Fibroblast of upper back skin (primary cell): Measurements from ENCODE around the gene RARB.

ENCODE experiments used
- DNase-seq: peaks from one replicate; pipeline ENCODE4 v3.0.0-alpha.2; 2013

RARB gene

GRCh38 chr3:25427942-25428788, at the start of gene RARB:
RARB (plus strand) TSS chr3:25428263; CDS start chr3:25428732, 469 bp downstream.
- DNase-seq = peak; percentile 96

DNA sequence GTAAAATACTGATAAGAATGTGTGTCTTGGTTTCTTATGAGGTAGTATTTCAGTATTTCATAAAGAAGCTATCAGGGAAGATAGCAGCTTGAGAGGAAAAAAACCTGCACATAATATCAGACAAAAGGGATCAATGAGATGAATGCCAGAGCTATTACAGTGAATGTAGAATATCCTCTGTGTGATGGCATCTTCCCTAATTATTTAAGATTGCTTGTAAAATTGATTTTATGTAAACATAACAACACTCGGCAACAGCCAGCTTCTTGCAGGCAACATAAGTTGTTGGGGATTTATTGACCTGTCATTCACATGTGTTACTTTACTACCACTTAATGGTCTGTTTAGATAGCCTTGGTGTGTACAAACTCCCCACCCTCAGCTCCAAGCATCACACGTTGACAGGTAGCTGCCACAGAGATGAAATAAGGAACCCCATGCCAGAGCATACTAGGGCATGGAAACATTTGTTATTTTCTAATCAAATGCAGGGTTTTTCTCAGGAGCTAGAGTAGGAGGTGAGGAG, 49.2 kb upstream of the RARB start:
- no peak for DNase-seq

GRCh38 chr3:25380222-25380739, 47.8 kb upstream of the RARB start:
- no peak for DNase-seq

DNA sequence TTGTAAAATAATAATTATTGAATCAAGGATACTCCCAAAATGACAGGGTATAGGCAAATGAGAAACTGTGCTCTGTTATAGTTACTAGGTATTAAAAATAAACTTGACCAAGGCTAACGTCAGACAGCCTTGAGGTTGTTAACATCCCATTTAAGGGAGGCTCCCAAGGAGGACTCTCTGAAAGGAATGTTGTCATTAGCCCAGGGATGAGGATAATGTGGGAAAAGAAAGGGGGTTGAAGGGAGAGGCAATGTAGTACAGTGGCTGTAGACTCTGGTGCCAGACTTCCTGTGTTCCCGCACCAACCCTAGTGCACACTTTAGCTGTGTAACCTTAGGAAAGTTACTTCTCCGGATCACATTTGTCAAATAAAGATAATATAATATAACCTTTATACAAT, 47.0 kb upstream of the RARB start:
- no peak for DNase-seq

DNA sequence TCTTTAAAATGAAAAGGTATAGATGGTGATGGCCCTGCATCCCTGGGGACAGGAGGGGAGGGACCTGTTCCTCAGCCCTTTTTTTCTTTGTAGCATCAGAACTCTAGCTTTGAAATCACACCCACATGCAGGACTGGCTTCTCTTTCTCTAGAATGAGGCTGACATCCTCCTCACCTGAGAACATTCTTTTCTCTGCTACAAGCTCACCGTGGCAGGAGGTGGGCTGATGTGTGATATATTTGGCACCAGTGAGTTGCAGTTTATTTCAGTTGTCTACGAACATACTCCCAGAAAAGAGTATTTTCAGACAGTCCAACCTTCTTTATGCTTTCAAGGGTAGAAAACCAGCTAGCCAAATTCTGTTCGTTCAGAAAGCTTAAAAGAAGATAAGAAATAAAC, 43.6 kb upstream of the RARB start:
- DNase-seq = no peak

- no peak for DNase-seq
Observed at GRCh38 chr3:25385807-25386460, 42.1 kb upstream of the RARB start.

- peak; percentile 30 for DNase-seq
Observed at GRCh38 chr3:25386686-25387255, 41.3 kb upstream of the RARB start.

- DNase-seq = no peak
Observed at GRCh38 chr3:25390605-25391004, 37.5 kb upstream of the RARB start.

DNA sequence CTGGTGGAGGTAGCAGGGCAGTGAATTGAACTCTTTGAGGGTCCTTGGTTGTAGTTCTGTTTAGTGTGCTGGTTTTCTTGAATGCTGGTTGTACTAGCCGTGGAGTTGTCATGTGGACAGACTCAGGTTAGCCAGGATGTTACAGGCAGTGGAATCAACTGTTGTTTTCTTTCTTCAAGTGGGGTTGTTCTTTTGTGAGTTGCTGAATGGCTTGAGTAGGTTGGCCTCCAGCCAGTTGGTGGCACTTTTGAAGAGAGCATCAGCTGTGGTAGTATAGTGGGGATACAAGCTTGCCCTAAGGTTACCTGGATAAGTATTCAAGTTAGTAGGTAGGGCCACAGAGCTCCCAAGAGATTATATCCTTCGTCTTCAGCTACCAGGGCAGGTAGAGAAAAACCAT, 31.8 kb upstream of the RARB start:
- no peak for DNase-seq

GRCh38 chr3:25396686-25397085, 31.4 kb upstream of the RARB start:
- no peak for DNase-seq

DNA sequence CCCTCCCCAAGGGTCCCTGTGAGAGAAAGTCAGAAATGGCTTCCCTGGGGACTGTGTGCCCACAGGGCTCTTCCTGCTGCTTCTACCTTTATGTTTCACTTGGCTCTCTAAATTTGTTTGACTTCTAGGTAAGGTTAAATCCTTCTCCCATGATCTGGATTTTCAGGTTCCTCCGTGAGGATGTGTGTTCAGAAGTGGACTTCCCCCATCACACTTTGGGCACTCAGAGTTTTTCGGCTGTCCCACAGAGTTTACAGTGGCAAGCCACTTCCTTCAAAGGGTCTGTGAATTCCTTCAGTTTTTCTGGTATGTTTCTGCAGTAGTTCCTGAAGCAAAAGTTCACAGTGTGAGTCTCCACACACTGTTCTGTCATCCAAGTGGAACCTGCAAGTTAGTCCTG, 30.9 kb upstream of the RARB start:
- no peak for DNase-seq

GRCh38 chr3:25400587-25400986, 27.5 kb upstream of the RARB start:
- no peak for DNase-seq

- no peak for DNase-seq
Observed at GRCh38 chr3:25403968-25404367, 24.1 kb upstream of the RARB start.

GRCh38 chr3:25404569-25404968, 23.5 kb upstream of the RARB start:
- DNase-seq = no peak

- DNase-seq = peak; percentile 22
Observed at GRCh38 chr3:25405335-25405734, 22.7 kb upstream of the RARB start.

DNA sequence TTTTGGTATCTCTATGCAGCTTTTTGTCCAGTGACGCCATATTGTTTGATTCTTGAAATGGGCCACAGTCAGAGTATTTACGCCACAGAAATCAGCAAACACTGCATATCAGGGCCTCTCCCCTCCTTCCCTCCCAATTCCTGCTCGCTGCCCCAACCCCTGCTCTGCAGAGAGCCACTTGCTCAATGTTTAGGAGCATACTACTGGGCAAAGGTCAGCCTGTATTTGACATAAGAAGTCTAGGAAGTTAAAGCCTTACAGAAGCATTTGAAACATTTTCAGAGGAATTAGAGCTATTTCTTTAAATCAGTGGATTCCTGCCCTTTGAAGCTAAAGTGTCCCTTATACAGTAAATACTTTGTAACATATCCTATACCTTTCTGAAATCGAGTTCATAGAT, 17.4 kb upstream of the RARB start:
- DNase-seq = no peak

- DNase-seq = peak; percentile 38
Observed at GRCh38 chr3:25412269-25412668, 15.8 kb upstream of the RARB start.

GRCh38 chr3:25416176-25416575, 11.9 kb upstream of the RARB start:
- DNase-seq = no peak

- no peak for DNase-seq
Observed at GRCh38 chr3:25418596-25418995, 9.5 kb upstream of the RARB start.

DNA sequence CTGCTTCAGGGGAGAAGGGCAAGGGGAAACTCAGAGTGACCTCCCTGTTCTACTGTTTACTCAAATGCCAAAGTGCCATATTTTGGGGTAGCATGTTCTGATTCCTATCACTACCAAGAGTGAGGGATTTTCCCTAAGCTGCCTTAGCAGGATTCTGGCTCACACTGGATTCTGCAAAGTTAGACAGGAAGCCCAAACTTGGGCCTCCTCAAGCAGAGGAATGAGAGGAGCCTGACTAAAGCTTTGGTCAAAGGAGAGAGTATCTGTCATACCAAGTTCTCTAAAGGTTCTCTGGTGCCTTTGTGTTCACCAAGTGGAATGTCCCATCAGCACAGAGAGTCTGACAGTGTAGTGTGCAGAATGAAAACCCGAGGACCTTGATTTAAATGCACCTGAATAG, 8.8 kb upstream of the RARB start:
- no peak for DNase-seq

- DNase-seq = no peak
Observed at GRCh38 chr3:25420147-25420546, 7.9 kb upstream of the RARB start.

- no peak for DNase-seq
Observed at GRCh38 chr3:25420885-25421284, 7.2 kb upstream of the RARB start.

DNA sequence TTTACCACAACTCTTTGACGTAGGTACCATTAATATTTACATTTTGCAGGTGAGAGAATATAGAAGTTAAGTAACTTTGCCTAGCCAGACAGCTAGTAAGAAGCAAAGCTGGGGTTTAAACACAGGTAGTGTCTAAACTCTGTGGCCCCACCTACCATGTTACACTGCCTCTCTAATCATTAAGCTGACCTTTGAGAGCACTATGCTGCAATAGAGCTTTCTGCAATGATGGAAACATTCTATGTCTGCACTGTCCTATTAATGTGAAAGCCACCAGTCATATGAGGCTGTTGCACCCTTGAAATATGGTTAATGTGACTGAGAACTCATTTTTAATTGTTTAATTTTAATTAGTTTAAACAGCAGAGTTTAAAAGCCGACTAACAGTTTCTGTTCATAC, 6.3 kb upstream of the RARB start:
- DNase-seq = no peak
